GM12874 (cell line): Measurements from ENCODE around the gene CERS6.

Source experiments
- TF ChIP-seq, protein P1 (sequence below): IDR thresholded peaks from 2 replicates; pipeline ENCODE4 v1.5.1; 2011; ENCODE audit warnings: low read depth, mild to moderate bottlenecking, control low read depth, low read length, moderate library complexity; ENCODE audit not compliant: insufficient read depth

The CERS6 gene

DNA sequence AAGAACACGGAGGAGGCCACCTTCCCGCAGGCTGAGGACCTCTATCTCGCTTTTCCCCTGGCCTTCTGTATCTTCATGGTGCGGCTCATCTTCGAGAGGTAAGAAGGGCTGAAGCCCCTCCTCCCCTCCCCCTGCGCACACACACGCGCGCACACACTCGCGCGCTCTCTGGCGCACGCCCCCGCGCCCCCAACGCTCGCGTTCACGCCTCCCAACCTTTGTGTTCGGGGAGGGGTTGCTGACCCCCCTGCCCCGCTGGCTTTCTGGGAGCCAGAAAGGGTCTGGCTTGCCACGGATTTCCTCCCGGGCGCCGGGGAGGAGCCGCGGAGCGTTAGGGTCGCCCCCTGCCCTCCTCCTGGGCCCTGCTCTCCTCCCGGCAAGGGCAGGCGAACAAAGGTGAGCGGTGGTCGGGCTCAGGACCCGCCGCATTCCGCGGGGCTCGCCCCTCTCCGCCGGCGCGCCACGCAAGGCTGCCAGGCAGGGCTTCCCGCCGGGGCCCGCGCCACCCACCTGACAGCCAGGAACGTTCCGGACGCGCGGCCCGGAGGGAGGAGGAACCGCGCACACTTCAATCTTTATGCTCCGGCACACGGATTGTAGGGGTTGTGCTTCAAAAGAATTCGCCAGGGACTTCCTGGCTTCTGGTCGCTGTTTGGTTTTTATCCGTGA lies 583 bp downstream of the CERS6 start:
- TF ChIP-seq, protein P1, sequence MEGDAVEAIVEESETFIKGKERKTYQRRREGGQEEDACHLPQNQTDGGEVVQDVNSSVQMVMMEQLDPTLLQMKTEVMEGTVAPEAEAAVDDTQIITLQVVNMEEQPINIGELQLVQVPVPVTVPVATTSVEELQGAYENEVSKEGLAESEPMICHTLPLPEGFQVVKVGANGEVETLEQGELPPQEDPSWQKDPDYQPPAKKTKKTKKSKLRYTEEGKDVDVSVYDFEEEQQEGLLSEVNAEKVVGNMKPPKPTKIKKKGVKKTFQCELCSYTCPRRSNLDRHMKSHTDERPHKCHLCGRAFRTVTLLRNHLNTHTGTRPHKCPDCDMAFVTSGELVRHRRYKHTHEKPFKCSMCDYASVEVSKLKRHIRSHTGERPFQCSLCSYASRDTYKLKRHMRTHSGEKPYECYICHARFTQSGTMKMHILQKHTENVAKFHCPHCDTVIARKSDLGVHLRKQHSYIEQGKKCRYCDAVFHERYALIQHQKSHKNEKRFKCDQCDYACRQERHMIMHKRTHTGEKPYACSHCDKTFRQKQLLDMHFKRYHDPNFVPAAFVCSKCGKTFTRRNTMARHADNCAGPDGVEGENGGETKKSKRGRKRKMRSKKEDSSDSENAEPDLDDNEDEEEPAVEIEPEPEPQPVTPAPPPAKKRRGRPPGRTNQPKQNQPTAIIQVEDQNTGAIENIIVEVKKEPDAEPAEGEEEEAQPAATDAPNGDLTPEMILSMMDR, result no peak

DNA sequence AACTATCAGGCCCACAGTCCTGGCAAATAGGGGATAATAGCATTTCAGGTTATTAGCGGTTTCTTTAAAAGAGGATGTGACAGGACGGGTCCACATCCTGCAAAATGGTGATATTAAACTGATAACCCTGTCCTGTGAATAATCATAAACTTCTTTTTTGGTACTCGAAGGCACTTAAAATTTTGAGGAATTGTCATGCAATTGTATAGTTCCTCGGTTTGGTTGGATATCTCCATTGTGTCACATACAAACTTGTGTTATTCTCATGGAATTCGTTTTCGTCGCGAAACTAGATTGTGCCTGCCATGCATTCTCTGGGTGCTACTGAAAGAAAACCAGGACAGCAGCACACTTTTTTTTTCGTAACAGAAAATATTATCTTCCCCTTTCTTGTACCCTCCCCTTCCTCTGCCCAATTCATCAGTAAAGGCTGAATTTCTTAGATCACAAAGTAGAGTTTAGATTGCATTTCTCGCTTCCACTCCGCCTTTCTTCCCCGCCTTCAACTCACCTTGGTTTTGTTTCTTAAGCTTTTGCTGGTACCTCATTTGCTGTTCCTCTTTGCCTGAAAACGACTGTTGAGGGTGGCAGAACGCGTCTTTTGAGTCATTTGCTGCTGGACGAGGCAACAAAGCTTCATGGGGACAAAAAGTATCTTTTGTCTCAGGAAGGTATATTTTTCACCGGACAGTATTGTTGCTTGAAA lies 1.3 kb downstream of the CERS6 start:
- TF ChIP-seq, protein P1, result no peak

DNA sequence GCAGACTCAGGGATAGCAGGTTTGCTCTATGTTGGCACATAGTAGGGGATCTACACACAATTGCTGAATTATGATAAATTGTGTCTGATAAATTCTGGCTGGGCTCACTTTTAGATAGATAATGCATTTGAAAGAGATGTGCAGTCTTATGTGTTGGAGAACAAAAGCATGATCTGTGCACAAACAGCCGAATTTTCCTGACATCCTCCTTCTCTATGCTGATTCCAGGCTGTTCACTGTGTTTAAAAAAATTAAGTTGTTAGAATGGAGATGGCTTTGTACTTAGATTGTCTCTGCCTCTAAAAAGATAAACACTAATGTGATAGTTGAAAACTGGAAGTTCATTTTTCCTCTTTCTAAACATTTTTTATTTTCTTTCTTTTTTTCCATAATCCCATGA lies 2.1 kb downstream of the CERS6 start:
- TF ChIP-seq, protein P1, result no peak

GRCh38 chr2:168459256-168459655 lies 3.2 kb downstream of the CERS6 start:
- TF ChIP-seq, protein P1, result no peak

- TF ChIP-seq, protein P1, result no peak
These were observed 4.5 kb downstream of the CERS6 start for GRCh38 chr2:168460571-168460970.

DNA sequence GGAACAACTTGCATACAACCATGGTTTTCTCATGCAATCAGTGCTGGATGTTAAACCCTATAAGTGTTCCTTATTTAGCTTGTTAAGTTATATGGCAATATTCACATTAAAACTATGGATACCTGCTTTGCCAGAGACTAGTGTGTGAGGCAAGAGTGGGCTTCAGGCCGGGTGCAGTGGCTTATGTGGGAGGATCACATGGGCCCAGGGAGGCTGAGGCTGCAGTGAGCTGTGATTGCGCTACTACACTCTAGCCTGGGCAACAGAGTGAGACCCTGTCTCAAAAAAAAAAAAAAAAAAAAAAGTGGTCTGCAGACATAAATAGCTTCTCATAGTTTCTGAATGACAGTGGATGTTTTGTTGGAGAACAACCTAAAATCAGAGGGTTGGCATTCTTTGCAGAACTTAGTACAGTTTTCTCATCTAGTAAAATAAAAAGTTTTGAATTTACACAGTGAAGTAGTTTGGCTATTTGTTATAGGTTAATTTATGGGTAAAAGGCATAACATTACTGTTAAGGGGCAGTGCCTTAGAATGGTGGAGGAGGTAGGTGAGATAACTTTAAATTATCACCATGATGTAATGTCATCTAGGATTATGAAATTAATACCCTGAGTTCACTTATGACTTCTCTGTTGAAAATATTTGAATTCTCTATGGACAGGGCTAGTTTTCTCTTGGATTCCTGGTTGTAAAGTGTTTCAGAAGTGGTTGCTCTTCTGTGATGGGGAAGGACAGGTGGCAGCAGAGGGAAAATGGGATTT lies 5.3 kb downstream of the CERS6 start:
- TF ChIP-seq, protein P1, result no peak

DNA sequence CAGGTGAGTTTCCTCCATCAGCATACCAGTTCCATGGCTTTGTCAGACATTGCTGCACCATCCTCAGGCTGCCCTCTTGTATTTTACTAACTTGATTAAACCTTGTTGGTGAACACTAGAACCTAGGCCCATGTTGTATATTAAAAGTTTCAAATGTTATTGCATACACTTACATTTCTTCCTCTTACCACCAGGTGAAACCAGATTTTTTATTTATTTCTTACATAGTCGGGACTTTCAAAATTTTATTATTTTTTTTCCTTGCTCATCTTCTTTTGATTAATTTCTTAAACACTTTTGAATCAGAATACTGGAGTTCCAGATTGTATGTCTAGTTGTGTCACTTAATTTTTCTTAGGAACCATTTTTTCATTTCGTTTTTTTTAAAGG lies 5.9 kb downstream of the CERS6 start:
- TF ChIP-seq, protein P1, result no peak
